Natural killer cell treated with Interleukin-12 subunit alpha and Interleukin-12 subunit beta and Interleukin-15 and Interleukin-18, amount 100 ng/mL, for 72 hours (primary cell): ENCODE data around the gene AKT1. TPM values are rescaled to one million over a fixed set of nuclear protein-coding genes. Genes with fewer than 3 reads are reported as not detected.

Source experiments
- ATAC-seq, 2 donors: fragments of 150-1000 bp; cut with Tn5 transposase in 1 of 2; sonication (Bioruptor Pico), chemical (Tn5 transposase) in 1 of 2; 2 replicates each; pipeline ENCODE4 v1.10.0; 2021
- DNase-seq: peaks from one replicate; pipeline ENCODE4 v3.0.0; 2022; ENCODE audit warnings: low spot score
- H3K27ac Mint-ChIP-seq, 2 donors: 1 replicate in 1 of 2; 2 replicates in 1 of 2; pipeline ENCODE4 v1.8.0; 2022; ENCODE audit warnings: mixed read lengths in 2 of 2, mild to moderate bottlenecking in 1 of 2, moderate library complexity in 1 of 2
- H3K27me3 Mint-ChIP-seq, 2 donors: 1 replicate in 1 of 2; 2 replicates in 1 of 2; pipeline ENCODE4 v1.8.0; 2022; ENCODE audit warnings: mixed read lengths in 2 of 2
- H3K36me3 Mint-ChIP-seq: one replicate; pipeline ENCODE4 v1.8.0; 2022; ENCODE audit warnings: mixed read lengths
- H3K4me1 Mint-ChIP-seq, 2 donors: 1 replicate in 1 of 2; 2 replicates in 1 of 2; pipeline ENCODE4 v1.8.0; 2022; ENCODE audit warnings: low read depth in 2 of 2, mixed read lengths in 2 of 2, mild to moderate bottlenecking in 1 of 2
- H3K4me3 Mint-ChIP-seq: one replicate; pipeline ENCODE4 v1.8.0; 2022; ENCODE audit warnings: mixed read lengths
- H3K9me3 Mint-ChIP-seq: 2 replicates; pipeline ENCODE4 v1.8.0; 2022; ENCODE audit warnings: mixed read lengths
- total RNA-seq, 2 donors: library from RNA; stranded (reverse); gene quantifications; one replicate each; pipeline ENCODE4 v1.2.3, GENCODE V29; 2022

The AKT1 gene
- total RNA-seq, 2 donors from 2014 or later, result 128 to 229 TPM

DNA sequence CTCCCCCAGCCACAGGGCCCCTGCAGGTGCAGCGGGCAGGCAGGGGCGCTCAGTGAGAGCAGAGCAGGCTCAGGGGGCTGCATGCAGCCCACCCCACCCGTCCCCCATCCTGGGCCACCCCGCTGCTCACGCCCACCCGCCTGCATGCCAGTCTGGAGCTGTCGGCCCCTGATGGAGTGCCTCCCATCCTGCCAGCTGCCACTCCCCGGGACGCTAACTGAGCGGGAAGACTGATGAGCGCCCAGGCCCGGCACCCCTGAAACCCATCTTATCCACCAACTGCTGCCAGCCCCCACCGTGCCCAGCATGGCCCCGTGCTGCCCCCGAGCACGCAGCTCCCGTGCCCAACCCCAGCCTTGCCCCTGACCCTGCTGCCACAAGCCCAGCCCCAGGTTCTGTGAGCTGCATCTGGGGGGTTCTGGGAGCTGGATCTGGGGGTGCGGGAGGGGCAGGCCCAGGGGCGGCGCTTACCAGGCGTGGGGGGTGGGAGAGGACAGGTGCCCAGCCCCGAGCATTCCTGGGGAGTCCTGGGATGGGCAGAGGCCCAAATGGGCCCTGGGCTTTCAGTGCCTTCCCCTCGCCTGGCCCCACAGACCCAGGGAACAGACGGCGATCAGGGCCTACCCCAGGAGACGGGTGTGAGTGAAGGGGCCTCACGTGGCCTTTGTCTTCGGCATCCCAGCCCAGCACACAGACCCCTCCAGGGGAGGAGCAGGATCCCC is 13.3 kb downstream of the AKT1 start:
- no peak for ATAC-seq
- no peaks in the 10 kb centered on the region for H3K9me3 Mint-ChIP-seq
- DNase-seq, result no peak
- H3K4me1 Mint-ChIP-seq, result peaks cover 0 to 7% of the 10 kb centered on the region in 2 donors
- H3K36me3 Mint-ChIP-seq, result no peaks in the 10 kb centered on the region
- no peak overlapping the region for H3K27ac Mint-ChIP-seq
- H3K27me3 Mint-ChIP-seq, result no peaks in the 10 kb centered on the region
- H3K4me3 Mint-ChIP-seq, result no peak overlapping the region

DNA sequence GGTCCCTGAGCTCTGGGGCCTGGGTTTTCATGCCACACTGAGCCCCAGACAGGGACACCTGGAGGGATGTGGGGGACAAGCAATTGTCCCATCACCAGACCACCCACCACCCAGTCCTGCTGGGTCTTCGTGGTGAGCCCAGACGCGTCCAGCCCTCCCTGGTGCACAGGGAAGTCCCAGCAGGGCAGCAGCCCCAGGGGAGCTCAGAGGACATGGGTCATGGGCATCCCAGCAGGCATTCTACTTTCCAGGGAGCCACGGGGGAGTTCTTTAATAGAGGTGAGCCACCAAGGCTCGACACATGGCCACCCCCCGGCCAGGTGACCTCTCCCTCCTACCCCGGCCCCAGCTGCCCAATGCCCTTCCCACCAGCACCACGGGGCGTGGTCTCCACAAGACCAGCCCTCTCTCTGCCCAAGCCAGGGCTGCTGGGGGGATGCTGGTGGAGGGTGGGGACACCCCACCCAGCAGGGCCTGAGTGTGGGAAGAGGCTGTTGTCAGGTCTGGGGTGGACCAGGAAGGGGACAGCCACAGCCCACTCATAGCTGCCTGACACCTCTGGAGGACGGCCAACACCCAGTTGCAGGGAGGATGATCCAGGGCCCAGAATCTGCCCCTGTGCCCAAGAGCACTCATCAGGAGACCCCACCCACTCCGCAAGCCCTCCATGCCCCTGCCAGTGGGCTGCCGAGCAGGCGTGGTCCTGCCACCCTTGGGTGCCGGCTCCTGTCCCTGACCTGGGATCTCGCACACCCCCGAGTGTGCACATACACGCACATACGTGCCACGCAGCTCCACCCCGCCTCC is 14.1 kb downstream of the AKT1 start:
- peaks cover 0 to 2% of the 10 kb centered on the region in 2 donors for H3K4me1 Mint-ChIP-seq

DNA sequence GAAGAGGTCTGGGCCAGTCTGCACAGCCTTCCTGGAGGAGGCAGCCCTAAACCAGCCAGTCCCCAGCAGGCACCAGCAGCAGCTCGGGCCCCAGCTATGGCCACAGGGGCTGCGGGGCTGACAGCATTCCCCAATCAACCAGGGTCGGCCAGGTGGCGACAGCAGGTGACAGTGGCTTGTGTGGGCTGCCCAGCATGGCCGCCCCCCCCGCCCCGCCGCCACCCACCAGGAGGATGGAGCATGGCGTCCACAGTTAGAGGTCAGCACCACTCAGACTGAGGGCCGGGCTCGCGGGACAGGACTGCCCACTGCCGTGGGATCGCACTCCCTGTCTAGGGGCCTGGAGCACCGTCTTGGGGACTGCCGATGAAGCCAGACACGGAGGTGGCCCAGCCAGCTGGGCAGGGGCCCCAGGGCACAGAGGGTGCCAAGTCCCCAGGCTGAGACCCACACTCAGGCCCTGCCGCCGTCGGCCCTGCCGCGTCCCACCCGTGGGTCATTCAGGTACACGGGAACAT is 15.0 kb downstream of the AKT1 start:
- Mint-ChIP-seq H3K27me3 (no peaks in the 10 kb centered on the region), H3K4me1 (no peaks in the 10 kb centered on the region), H3K9me3 (no peaks in the 10 kb centered on the region), H3K27ac (no peak overlapping the region), H3K4me3 (no peak overlapping the region), H3K36me3 (no peaks in the 10 kb centered on the region)
- no peak for DNase-seq
- no peak for ATAC-seq

More for the DNA sequence above, 14.1 kb downstream of the AKT1 start:
- DNase-seq, result no peak
- Mint-ChIP-seq H3K9me3 (no peaks in the 10 kb centered on the region), H3K27me3 (no peaks in the 10 kb centered on the region), H3K27ac (no peak overlapping the region), H3K4me3 (no peak overlapping the region), H3K36me3 (no peaks in the 10 kb centered on the region)
- no peak for ATAC-seq

DNA sequence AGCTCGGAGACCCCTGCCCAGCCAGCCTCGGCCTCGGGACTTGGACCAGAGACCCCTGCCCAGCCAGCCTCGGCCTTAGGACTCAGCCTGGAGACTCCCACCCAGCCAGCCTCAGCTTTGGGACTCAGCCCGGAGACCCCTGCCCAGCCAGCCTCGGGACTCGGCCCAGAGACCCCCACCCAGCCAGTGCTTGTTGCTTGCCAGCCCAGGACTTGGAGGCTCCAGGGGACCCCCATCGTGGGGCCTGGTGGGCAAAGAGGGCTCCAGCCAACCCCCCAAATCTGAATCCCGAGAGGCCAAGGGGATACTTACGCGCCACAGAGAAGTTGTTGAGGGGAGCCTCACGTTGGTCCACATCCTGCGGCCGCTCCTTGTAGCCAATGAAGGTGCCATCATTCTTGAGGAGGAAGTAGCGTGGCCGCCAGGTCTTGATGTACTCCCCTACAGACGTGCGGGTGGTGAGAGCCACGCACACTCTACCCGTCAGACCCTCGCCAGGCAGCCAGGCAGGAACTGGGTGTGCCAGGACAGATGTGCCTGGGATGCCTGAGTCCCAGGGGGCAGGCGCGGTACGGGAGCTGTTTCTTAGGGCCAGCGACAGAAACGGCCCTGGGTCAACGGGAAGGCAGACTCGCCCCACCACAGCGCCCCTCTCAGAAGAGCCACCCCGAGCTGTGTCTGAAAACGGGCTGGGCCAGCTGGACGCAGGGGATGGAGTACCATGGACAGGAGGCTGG is 15.6 kb downstream of the AKT1 start:
- no peaks in the 10 kb centered on the region for H3K27me3 Mint-ChIP-seq
- no peak overlapping the region for H3K4me3 Mint-ChIP-seq
- no peaks in the 10 kb centered on the region for H3K9me3 Mint-ChIP-seq
- no peaks in the 10 kb centered on the region for H3K4me1 Mint-ChIP-seq
- H3K27ac Mint-ChIP-seq, result no peak overlapping the region
- H3K36me3 Mint-ChIP-seq, result no peaks in the 10 kb centered on the region
- DNase-seq, result no peak
- ATAC-seq, result no peak

DNA sequence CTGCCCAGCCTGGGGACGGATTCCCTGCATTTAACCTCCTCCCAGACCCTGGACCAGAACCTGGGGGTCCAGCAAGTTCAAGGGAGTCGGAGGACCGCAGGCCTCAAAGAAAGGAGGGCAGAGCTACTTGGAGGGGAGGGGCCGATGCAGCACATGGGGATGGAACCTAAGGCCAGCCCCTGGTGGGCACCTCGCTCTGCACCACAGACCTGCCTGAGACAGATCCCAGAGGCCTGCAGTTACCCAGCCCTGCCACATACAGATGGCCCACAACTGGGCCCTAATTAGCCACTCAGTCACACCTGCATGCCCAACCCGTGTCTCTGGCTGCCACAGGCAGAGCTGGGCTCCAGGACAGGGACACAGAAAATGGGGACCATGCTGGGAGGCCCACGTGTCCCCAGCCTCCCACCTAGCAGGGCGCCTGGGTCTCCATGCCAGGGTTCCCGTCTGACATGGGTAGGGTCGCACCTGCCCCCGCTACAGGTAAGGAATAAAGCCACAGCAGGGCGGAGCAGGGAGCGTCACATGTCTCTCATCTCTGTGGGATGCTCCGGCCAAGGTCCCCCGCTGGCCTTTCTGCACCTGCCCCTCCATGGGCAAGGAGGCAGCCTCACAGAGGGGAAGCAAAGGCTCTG is 16.7 kb downstream of the AKT1 start:
- Mint-ChIP-seq H3K27ac (no peak overlapping the region), H3K4me1 (no peaks in the 10 kb centered on the region), H3K27me3 (no peaks in the 10 kb centered on the region), H3K4me3 (no peak overlapping the region), H3K36me3 (no peaks in the 10 kb centered on the region), H3K9me3 (no peaks in the 10 kb centered on the region)
- DNase-seq (no peak), ATAC-seq (no peak)

DNA sequence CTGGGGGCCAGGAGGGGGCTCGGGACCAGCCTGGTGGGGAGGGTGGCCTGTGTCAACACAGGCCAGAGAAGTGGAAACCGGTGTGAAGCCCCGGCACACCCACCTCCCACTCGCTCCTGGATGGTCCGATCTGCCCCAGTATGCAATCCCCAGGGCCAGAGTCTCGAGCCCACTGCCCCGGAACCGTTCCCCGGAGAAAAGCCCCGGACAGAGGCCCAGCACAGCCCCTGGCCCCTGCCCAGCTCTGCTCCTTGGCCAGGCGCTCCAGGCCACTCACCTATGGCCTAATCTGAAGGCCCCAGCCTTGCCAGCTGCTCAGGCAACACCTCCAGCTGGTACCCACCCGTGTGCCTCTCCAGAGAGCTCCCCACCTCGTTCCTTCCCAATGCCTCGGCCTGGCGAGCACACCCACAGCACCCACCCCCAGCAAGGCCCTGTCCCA is 17.7 kb downstream of the AKT1 start:
- no peak for ATAC-seq
- Mint-ChIP-seq H3K36me3 (no peaks in the 10 kb centered on the region), H3K4me3 (no peak overlapping the region), H3K27me3 (no peaks in the 10 kb centered on the region), H3K27ac (no peak overlapping the region), H3K9me3 (no peaks in the 10 kb centered on the region), H3K4me1 (no peaks in the 10 kb centered on the region)
- no peak for DNase-seq

DNA sequence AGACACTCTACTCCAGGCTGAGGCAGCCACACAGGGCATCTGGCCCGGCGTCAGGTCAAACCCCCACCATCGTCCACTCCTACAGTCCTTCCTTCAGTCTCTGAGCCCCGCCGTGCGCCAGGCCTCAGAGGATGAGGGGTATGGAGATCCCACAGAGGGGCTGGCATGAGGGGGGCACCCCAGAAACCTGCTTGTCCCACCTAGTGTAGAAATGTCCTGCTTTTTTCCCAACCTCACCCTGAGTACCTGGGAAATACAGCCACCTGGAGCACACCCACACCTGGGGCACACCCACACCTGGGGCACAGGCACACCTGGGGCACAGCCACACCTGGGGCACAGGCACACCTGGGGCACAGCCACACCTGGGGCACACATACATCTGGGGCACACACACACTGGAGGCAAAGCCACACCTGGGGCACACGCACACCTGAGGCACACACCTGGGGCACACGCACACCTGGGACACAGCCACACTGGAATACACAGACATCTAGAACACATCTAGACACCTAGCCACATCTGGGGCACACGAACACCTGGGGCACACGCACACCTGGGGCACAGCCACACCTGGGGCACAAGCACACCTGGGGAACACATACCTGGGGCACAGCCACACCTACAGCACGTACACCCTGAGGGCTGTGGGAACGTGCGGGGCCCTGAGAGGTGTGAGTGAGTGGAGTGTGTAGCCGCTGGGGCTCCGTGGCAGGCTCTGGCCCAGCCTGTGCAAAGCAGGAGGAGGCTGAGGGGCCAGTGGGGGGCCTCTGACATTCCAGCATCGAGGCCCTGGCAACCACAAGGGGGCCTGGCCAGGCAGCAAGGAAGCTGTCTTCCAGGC is 18.4 kb downstream of the AKT1 start:
- ATAC-seq (no peak), DNase-seq (no peak)
- no peaks in the 10 kb centered on the region for H3K9me3 Mint-ChIP-seq
- H3K4me3 Mint-ChIP-seq, result no peak overlapping the region
- no peaks in the 10 kb centered on the region for H3K36me3 Mint-ChIP-seq
- no peaks in the 10 kb centered on the region for H3K4me1 Mint-ChIP-seq
- H3K27me3 Mint-ChIP-seq, result no peaks in the 10 kb centered on the region
- no peak overlapping the region for H3K27ac Mint-ChIP-seq

DNA sequence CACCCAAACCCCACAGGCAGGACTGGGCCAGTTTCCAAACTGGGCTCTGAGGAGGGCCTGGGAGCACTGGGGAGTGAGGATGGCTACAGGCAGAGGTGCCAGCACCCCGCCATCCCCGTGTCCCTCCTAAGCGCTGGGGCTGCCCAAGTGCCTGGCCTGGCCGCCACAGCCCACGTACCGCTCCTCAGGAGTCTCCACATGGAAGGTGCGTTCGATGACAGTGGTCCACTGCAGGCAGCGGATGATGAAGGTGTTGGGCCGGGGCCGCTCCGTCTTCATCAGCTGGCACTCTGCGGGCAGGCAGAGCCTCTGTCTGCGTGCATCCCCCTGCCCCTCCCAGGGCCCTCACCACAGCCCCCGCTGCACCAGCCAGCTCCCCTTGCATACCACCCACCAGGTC is 19.1 kb downstream of the AKT1 start:
- no peak for DNase-seq
- no peaks in the 10 kb centered on the region for H3K4me1 Mint-ChIP-seq
- ATAC-seq, result no peak
- H3K4me3 Mint-ChIP-seq, result no peak overlapping the region
- no peaks in the 10 kb centered on the region for H3K9me3 Mint-ChIP-seq
- H3K36me3 Mint-ChIP-seq, result no peaks in the 10 kb centered on the region
- H3K27ac Mint-ChIP-seq, result no peak overlapping the region
- no peaks in the 10 kb centered on the region for H3K27me3 Mint-ChIP-seq

DNA sequence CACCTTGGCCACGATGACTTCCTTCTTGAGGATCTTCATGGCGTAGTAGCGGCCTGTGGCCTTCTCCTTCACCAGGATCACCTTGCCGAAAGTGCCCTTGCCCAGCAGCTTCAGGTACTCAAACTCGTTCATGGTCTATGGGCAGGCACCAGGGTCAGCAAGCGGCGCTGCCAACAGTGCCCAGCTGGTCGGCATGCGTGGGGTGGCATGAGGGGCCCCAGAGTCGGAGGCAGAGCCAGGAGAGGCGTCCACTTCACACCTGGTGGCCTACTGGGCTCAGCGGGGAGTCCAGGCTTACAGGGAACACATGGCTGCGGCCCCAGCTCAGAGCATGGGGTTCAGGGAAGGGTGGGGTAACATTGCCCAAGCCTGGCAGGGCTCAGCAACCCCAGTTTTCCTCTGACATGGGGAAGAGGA is 20.5 kb downstream of the AKT1 start:
- H3K27me3 Mint-ChIP-seq, result no peaks in the 10 kb centered on the region
- H3K4me3 Mint-ChIP-seq, result no peak overlapping the region
- no peaks in the 10 kb centered on the region for H3K9me3 Mint-ChIP-seq
- no peak for ATAC-seq
- H3K27ac Mint-ChIP-seq, result no peak overlapping the region
- no peaks in the 10 kb centered on the region for H3K36me3 Mint-ChIP-seq
- no peaks in the 10 kb centered on the region for H3K4me1 Mint-ChIP-seq
- no peak for DNase-seq

DNA sequence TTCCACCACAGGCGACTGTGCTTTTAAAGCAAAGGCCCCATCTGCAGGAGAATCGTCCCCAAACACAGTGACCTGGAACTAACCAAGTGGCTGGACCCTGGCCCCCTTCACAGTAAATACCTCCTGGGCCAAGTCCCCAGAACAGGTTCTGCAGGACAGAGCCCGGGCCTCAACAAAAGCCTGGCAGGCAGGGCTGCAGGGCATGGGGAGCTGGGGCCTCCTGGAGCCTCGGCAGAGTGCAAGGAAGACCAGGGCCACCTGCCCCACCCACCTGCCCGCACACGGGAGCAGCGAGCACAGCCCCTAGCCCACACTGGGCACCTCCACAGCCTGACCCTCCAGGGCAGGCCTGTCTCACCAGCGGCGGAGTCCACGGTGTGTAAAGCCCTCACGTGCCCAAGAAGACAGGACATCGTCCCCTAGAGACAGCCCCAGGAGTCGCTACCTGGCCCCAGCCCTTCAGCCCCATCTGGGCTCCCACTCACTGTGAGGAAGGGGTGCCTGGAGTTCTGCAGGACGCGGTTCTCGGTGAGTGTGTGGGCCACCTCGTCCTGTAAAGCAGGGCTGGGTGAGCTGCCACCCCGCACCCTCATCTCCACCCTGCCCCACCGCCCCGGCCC is 21.0 kb downstream of the AKT1 start:
- no peak for DNase-seq
- Mint-ChIP-seq H3K4me1 (no peaks in the 10 kb centered on the region), H3K36me3 (no peaks in the 10 kb centered on the region), H3K27me3 (no peaks in the 10 kb centered on the region), H3K9me3 (no peaks in the 10 kb centered on the region), H3K27ac (no peak overlapping the region), H3K4me3 (no peak overlapping the region)
- no peak for ATAC-seq

DNA sequence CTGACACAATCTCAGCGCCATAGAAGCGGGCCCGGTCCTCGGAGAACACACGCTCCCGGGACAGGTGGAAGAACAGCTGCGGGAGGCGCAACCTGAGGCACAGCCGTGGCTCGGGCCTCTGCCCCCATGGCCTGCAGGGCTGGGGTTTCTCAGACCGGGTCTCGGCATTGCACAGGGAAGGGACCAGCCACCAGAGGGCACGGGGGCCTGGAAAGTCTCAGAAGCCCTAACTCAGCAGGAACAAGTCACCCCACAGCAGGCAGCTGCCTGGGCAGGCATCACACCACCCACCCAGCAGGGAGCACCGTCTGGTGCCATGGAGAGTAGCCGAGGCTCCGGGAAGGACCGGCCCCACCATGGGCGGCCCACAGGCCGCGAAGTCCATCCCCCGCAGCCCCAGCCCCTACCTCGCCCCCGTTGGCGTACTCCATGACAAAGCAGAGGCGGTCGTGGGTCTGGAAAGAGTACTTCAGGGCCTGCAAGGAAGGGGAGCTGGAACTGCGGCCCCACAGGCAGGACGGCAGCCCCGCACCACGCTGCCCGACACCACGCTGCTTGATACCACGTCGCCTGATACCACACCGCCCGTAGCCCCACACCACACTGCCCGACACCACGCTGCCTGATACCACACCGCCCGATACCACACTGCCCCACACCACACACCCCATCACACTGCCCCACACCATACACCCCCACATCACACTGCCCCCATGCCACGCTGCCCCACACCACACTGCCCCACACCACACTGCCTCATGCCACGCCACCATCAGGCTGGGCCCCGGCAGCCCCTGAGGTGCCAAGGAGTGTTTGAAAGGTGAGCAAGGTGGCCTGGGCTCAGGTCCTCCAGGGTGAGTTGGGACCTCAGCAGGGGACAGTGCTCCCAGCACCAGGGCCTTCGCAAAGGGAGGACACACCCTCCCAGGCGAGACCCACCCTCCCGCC is 21.8 kb downstream of the AKT1 start:
- Mint-ChIP-seq H3K36me3 (no peaks in the 10 kb centered on the region), H3K27ac (no peak overlapping the region), H3K4me1 (no peaks in the 10 kb centered on the region), H3K9me3 (no peaks in the 10 kb centered on the region), H3K4me3 (no peak overlapping the region), H3K27me3 (no peaks in the 10 kb centered on the region)
- peak in 1 of 2 donors; percentile 34 for ATAC-seq
- no peak for DNase-seq
